HG02610 (cell line): ENCODE results near the gene SUZ12.
"Not testable (repeated sequence)": the region's sequence is repeated elsewhere in the genome, so short reads cannot be mapped to it uniquely, and the experiment has no call there.

Experiments
- ATAC-seq: cut with Tn5 transposase; IDR thresholded peaks from one replicate; pipeline ENCODE4 v1.9.1; 2021; ENCODE audit warnings: mild to moderate bottlenecking, moderate library complexity; ENCODE audit not compliant: unreplicated experiment

The SUZ12 gene

DNA sequence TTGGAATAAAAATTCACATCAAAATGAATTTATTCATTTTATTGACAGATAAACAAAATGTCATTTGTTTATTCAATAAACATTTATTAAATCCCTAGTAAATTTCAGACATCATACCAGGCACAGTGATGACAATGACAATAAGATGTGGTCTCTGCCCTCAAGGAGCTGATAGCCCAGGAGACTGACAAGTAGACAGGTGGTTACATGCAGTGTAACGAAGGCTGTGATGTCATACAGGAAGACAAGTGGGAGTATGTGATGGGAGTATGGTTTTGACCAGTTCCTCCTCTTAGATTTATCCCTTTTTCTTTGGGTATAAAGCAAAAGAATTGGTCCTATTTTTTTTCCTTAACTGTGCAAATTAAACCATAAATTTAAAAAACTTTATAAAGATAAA is 97.0 kb downstream of the SUZ12 start:
- ATAC-seq = not testable (repeated sequence)

DNA sequence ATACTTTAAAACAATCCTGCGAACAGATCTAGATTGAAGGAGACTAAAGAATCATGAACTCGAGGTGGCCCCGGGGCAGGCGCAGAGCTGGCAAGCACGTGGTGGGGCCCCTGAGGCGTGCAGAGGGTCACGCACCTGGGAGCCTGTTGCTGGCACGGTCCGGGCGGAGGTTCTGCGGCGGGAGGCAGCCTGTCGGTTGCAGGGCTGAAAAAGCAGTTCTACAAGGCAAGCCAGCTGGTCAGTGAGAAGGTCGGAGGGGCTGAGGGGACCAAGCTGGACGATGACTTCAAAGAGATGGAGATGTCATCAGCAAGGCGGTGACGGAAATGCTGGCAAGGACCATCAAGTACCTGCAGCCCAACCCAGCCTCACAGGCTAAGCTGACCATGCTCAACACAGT is 103.4 kb downstream of the SUZ12 start:
- not testable (repeated sequence) for ATAC-seq

DNA sequence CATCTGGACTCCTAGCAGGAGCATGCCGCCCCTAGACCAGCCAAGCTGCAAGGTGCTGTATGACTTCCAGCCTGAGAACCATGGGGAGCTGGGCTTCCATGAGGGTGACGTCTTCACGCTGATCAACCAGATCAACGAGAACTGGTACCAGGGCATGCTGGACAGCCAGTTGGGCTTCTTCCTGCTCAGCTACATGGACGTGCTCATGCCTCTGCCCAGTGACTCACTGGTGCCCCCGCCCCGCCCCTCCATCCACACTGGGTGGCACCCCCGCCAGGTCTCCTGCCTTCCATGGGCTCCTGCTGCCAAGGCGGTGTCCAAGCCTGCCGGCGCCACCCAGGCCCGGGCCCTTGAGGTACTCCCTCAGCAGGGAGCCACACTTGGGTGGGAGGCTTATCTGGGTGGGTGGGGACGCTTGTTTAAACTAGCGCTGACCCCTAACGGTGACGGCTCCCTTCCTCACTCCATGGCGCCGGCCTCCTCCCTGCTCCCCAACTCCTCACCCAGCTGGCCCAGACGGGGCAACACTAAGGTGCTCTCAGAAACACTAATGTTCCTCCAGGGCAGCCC is 104.6 kb downstream of the SUZ12 start:
- not testable (repeated sequence) for ATAC-seq

DNA sequence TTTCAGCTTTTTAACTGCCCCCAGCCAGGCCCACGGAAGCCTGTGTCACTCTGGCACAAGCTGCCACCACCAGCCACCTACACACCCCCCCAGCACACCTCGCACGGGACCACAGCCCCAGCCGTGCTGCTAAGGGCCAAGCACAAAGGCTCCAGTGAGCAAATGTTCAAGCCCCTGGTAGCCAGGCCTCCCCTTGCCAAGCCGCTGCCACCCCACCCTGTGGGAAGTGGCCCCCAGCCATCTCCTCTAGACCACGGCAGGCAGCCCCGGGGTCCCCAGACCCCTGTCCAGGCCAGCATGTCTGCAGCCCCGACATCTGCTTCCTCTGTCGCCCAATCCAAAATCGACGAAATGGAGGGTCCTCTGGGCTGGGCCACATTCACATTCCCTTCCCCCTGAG is 105.5 kb downstream of the SUZ12 start:
- ATAC-seq = not testable (repeated sequence)

DNA sequence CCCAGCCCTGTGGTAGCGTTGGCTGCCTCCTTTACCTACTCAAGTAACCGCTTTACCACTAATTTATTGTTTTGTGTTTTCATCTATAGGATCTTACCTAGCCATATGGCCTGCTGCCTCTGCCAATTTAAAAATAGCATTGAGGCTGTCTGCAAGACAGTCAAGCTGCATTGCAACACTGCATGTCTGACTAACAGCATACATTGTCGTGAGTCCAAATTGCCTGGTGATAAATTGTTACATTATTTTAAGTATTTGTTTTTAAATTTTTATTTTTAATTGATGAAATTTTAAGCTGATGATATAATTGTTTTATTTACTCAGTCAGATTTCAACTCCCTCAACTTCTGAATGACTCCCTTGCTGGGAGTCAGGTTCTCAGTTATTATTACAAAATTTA is 108.8 kb downstream of the SUZ12 start:
- not testable (repeated sequence) for ATAC-seq

DNA sequence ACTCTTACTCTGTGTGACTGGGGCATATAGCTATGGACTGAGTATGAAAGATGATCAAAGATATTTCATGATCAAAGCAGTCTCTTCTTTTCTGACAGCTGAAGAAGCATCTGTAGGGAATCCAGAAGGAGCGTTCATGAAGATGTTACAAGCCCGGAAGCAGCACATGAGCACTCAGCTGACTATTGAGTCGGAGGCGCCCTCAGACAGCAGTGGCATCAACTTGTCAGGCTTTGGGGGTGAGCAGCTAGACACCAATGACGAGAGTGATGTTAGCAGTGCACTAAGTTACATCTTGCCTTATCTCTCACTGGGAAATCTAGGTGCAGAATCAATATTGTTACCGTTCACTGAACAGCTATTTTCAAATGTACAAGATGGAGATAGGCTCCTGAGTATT is 110.9 kb downstream of the SUZ12 start:
- ATAC-seq = not testable (repeated sequence)
